GM19397 (cell line): ENCODE results near the gene GPRC5B.

Experiments
- ATAC-seq: cut with Tn5 transposase; IDR thresholded peaks from one replicate; pipeline ENCODE4 v1.9.1; 2021; ENCODE audit warnings: mild to moderate bottlenecking, moderate library complexity; ENCODE audit not compliant: unreplicated experiment

GPRC5B gene

DNA sequence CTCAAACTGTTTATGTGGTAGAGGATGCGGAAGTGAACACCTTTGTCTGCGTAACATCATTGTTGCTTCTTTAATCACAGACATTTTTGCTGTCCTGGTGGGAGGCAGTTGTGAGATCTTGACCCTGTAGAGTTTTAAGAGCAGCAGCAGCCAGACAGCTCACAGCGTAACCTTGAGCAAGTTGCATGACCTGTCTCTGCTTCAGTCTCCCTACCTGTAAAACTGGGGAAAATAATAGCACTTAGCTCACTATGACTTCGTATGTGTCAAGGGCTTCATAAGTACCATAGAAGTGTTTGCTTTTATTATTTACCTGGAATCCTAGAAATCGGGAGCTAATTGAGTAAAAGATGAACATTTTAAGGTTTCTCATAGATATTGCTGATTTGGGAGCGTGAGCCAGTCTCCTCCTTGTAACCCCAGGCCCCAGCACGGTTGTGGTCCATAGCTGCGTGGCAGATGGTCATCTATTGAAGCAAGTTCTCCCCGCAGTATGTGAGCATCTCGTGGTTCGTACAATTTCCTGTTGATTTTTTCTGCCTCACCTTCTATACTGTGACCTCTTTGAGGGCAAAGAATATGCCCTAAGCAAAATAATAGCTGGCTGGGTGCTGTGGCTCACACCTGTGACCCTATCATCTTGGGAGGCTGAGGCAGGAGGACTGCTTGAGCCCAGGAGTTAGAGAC lies 34.4 kb downstream of the GPRC5B start:
- ATAC-seq, result no peak

GRCh38 chr16:19848756-19849155 lies 35.9 kb downstream of the GPRC5B start:
- ATAC-seq, result no peak

- ATAC-seq, result no peak
Observed at GRCh38 chr16:19846436-19846835, 38.2 kb downstream of the GPRC5B start.

DNA sequence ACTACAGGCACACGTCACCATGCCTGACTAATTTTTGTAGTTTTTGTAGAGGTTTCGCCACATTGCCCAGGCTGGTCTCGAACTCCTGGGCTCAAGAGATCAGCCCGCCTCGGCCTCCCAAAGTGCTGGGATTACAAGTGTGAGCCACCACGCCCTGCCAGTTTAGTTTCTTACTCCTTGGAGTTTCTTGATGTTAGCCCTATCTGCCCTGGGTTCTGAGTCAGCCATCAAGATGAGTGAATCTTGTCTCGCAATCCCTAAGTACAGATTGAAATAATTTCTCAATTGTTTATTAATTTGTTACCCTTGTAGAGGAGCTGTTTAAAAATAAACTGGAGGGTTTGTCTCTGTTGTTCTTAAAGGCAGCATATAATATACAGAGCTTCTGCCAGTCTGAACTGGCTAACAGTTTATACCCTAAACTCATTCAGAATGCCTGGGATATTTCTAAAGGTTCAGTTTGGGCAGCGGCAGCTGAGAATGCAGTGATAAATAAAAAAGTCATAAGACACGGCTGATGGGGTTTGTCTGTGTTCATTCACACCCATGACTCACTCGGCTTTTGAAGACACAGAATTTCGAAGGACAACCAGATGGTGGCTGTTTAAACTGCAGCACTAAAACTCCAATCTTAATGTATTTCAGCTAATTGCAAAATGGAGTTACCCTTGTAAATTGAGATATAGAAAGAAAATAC lies 39.6 kb downstream of the GPRC5B start:
- no peak for ATAC-seq

DNA sequence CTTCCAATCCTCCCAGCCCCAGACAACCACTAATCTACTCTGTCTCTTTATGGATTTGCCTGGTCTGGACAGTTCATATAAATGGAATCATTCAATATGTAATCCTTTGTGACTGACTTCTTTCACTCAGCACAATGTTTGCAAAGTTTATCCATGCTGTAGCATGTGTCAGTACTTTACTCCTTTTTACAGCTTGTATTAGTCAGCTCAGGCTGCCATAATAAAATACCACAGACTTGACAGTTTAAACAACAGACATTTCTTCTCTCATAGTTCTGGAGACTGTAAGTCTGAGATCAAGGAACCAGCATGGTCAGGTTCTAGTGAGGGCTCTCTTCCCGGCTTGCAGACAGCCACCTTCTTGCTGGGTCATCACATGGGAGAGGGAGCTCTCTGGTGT lies 41.3 kb downstream of the GPRC5B start:
- no peak for ATAC-seq

DNA sequence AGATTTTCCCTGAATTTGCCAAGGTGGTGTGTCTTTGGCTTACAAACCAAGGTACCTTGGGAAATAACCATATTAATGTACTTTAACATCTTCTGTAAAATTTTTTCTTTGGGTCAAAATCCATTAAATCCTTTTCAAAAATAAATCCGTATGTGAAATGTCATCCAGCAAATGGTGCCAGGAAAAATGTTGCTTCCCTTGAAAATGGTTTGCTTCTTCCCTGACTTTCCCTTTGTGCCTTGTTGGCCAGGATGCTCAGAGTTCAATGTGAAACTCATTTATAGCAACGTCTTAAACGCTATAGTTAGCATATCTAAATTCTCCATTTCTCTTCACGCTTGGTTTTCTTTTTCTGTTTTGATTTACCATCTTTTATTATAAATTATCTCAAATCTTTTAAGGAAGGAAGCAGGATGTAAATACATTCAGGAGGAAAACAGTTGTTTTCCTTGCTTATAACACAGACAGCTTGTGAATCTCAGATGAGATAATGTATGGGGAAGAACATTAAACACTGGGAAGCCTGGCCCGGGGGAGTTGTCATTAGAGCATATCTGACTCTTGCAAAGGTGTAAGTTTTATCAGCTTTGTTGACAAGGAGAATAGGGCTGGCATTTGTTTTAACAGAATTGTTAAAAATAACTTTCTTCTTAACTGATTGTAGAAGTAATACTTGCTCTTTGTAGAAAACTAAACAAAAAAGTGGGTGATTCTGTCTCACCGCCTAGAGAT lies 42.1 kb downstream of the GPRC5B start:
- no peak for ATAC-seq

GRCh38 chr16:19841184-19841583 lies 43.5 kb downstream of the GPRC5B start:
- ATAC-seq, result no peak

DNA sequence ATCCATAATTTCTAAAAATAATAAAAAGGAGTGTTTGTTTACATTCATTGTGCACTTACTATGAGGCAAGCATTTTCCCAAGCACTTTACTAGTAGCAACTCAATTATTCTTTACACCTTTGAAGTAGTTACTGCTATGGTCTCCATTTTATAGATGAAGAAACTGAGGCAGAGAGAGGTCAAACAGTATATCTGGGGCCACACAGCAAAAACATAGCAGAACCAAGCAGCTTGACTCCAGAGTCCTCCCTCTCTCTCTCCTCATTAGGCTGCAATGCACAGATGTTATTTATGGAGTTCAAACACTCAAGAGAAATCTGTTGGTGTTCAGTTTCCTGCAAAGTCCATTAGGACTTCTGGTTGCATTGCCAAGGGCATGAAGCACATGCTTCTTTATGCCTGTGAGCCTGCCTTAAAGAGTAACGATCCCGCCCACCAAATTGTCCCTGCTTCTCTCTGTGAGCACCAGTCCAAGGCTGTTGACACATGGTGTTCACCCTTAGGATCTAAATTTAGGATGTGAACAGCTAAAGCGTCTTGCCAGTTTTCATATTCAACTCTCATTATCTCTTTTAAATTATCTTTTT lies 44.0 kb downstream of the GPRC5B start:
- no peak for ATAC-seq

- no peak for ATAC-seq
Observed at GRCh38 chr16:19837984-19838707, 46.5 kb downstream of the GPRC5B start.

DNA sequence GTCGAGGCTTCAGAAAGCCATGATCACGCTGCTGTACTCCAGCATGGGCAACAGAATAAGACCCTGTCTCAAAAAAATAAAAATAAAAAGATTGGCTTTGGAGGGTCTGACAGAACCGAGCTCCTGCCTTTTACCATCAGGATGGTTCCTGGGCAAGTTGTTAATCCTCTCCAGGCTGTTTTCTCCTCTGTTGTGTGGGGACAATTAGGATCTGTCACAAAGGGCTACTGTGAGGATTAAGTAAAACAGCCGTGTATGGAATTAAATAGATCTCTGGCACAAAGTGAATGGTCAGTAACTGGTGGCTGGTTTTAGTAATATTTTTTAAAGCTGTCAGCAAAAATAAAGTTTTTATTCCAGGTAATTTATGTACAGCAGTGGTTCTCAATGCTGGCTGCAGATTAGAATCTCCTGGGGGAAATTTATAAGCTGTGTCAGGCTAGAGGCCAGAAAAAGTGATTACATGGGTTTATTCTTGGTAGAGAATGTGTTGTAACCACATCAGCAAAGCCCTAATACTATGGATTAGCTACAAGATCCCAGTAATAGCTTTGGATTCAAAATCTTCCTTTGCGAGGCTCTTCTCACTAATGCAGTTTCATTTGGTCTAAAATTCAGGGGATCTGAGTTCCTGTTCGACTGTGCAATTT lies 47.2 kb downstream of the GPRC5B start:
- no peak for ATAC-seq

GRCh38 chr16:19835968-19836421 lies 48.7 kb downstream of the GPRC5B start:
- no peak for ATAC-seq

DNA sequence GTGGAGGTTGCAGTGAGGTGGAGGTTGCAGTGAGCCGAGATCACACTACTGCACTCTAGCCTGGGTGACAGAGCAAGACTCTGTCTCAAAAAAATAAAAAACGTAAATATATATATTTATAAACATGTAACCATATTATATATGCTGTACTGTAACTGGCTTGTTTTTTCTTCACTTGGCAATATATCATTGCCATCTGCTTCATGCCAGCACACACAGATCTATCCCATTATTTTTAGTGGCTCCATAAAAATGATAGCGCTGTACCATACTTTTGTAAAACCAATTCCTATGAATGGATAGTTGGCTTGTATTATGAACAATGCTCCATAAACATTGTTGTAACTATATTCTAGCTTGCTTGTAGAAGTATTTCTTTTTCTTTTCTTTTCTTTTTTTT lies 49.5 kb downstream of the GPRC5B start:
- no peak for ATAC-seq

DNA sequence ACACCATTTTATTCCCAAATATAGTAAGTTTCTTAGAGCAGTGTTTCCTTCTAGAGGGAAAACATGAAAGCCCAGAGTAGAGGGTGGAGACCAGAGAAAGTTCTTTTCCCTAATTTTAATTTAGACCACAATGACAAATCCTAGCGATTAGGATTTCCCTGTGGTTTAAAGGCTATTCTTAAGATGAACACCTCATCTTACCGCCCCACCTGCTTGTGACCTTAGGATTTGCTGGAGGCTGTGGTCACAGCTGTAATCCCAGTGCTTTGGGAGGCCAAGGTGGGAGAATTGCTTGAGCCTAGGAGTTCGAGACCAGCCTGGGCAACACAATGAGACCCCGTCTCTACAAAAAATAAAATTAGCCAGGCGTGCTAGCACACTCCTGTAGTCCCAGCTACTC lies 51.1 kb downstream of the GPRC5B start:
- no peak for ATAC-seq

- ATAC-seq, result no peak
Observed at GRCh38 chr16:19833176-19833575, 51.5 kb downstream of the GPRC5B start.

GRCh38 chr16:19831678-19832077 lies 53.0 kb downstream of the GPRC5B start:
- ATAC-seq, result no peak

GRCh38 chr16:19830902-19831560 lies 53.6 kb downstream of the GPRC5B start:
- ATAC-seq, result no peak

DNA sequence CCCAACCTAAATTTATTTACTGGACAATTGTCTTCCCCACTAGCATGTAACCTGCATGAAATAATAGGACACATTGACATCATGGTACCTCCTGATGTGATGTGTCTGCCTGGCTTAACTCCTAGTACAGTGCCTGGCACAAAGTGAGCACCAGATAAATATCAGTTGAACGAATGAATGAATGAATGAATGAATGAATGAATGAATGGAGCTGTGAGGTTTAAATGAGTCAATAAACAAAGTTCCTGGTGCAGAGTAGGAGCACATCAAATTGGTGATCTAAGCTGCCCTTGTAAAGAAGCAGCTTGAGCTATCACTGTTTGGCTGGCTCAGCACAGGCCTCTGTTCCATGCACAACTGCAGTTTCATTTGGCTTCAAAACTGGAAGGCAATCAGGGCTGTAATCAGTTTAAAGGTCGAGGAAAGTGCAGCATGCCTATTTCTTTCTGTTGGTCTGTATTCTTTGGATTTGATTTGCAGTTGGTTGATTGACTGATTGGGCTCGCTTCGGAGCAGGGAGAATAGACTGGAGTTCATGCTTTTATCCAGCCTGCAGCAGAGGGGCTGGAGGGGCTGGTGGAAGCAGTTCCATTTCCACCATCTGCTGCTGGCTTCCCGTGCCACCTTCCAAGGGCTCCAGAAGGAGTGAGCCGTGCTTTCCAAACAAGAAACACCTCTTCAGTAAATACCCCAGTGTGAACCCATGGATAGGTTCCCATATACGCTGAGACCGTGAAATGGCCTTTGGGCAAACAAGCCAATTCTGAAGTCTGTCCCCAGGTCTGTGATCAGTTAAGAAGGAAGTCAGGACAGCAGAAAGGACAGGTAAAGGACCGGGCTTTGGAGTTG lies 54.6 kb downstream of the GPRC5B start:
- ATAC-seq, result no peak

DNA sequence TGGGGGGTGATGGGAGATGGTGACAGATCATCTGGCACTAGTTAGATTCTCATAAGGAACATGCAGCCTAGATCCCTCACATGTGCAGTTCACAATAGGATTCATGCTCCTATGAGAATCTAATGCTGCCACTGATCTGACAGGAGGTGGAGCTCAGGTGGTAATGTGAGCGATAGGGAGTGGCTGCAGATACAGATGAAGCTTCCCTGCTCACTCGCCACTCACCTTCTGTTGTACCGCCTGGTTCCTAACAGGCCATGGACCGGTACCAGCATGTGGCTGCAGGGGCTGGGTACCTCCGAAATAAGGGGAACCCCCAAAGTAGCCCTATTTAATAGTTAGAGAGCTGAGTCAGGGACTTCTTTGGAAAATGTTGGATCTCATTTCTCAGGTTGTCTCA lies 60.4 kb downstream of the GPRC5B start:
- ATAC-seq, result no peak

- no peak for ATAC-seq
Observed at GRCh38 chr16:19823322-19823721, 61.3 kb downstream of the GPRC5B start.
